Measurements from ENCODE around the gene CACNA1C.

GRCh38 chr12:2683283-2684025, 630.7 kb downstream of the CACNA1C start:
- no peak for TF ChIP-seq CTCF (conservative IDR thresholded peaks at IDR 0.05; ENCODE audit: low read depth, low read length)
- TF ChIP-seq POLR2A (IDR thresholded peaks at IDR 0.05; ENCODE audit: low read depth, low read length), result no peak
- TF ChIP-seq MAFK (IDR thresholded peaks at IDR 0.05; ENCODE audit: low read depth, low read length), result no peak
- no peak for TF ChIP-seq USF2 (IDR thresholded peaks at IDR 0.05; ENCODE audit: low read depth, low read length)
- no peak for TF ChIP-seq CEBPB (IDR thresholded peaks at IDR 0.05; ENCODE audit: low read depth, low read length)
- no peak for TF ChIP-seq RAD21 (IDR thresholded peaks at IDR 0.05; ENCODE audit: low read length)
- no peak for TF ChIP-seq RCOR1 (IDR thresholded peaks at IDR 0.05; ENCODE audit: insufficient replicate concordance, low read length)
- TF ChIP-seq CHD1 (IDR thresholded peaks at IDR 0.05; ENCODE audit: low read depth, low read length), result no peak
- TF ChIP-seq RFX5 (IDR thresholded peaks at IDR 0.05; ENCODE audit: low read depth, low read length), result no peak
- TF ChIP-seq MXI1 (IDR thresholded peaks at IDR 0.05; ENCODE audit: borderline replicate concordance, low read depth, low read length), result no peak
- TF ChIP-seq FOS (IDR thresholded peaks at IDR 0.05; ENCODE audit: low read depth, low read length), result no peak
- no peak for TF ChIP-seq NFE2L2 (IDR thresholded peaks at IDR 0.05; ENCODE audit: low read depth, low read length)

Measured in IMR-90 (cell line).